GM12891 (cell line): ENCODE data around the gene SPAG17.

Source experiments
- DNase-seq: peaks from one replicate; pipeline ENCODE4 v3.0.0; 2011; ENCODE audit warnings: low spot score; ENCODE audit not compliant: insufficient read length
- FAIRE-seq: peaks from 2 replicates; lab custom pipeline; 2011; peaks lifted over from hg19 to GRCh38; lab: Jason Lieb, UNC
- PAX5 ChIP-seq: IDR thresholded peaks from 2 replicates; pipeline ENCODE4 v1.6.1; 2011; ENCODE audit warnings: low read length, moderate library complexity, mild to moderate bottlenecking; ENCODE audit not compliant: insufficient read depth, severe bottlenecking
- POLR2A ChIP-seq: IDR thresholded peaks from 2 replicates; pipeline ENCODE4 v1.6.1; 2011; ENCODE audit warnings: low read depth, low read length, control low read depth
- POLR2AphosphoS5 ChIP-seq: IDR thresholded peaks from 2 replicates; pipeline ENCODE4 v1.6.1; 2011; ENCODE audit warnings: low read depth, low read length, control low read depth
- POU2F2 ChIP-seq: IDR thresholded peaks from 2 replicates; pipeline ENCODE4 v1.6.1; 2011; ENCODE audit warnings: low read depth, mild to moderate bottlenecking, control low read depth, low read length, moderate library complexity
- SPI1 ChIP-seq: IDR thresholded peaks from 2 replicates; pipeline ENCODE4 v1.6.1; 2011; ENCODE audit warnings: low read depth, low read length, control low read depth
- TAF1 ChIP-seq: IDR thresholded peaks from 2 replicates; pipeline ENCODE4 v1.6.1; 2011; ENCODE audit warnings: low read depth, low read length, control low read depth

SPAG17 gene

GRCh38 chr1:118183586-118183985, 1.4 kb downstream of the SPAG17 start:
- no peak for FAIRE-seq
- TF ChIP-seq TAF1 (no peak), SPI1 (no peak), PAX5 (no peak), POU2F2 (no peak), POLR2AphosphoS5 (no peak), POLR2A (no peak)

GRCh38 chr1:118177998-118178397, 7.0 kb downstream of the SPAG17 start:
- TF ChIP-seq POLR2AphosphoS5 (no peak), POLR2A (no peak), SPI1 (no peak), POU2F2 (no peak), PAX5 (no peak), TAF1 (no peak)
- FAIRE-seq: no peak
- no peak for DNase-seq

More at GRCh38 chr1:118183586-118183985, 1.4 kb downstream of the SPAG17 start:
- no peak for DNase-seq

DNA sequence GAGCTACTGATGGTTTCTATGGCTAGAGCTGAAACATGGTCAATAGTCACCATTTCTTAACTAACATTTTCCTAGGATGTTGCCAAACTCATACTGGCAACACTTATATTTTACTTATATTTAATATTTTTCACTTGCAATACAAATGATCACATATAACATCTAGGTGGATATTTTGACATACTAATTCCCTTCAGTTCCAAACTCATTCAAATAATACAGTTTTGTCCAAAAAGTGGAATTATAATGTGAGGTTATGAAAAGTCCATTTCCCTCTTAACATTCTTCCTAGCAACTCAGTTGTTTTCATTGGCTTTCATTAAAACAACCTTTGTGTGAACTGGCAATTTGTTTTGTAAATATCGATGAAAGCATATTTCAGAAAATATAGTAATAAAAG, 16.0 kb downstream of the SPAG17 start:
- DNase-seq: no peak
- TF ChIP-seq POLR2AphosphoS5 (no peak), TAF1 (no peak), PAX5 (no peak), SPI1 (no peak)
- FAIRE-seq: no peak

DNA sequence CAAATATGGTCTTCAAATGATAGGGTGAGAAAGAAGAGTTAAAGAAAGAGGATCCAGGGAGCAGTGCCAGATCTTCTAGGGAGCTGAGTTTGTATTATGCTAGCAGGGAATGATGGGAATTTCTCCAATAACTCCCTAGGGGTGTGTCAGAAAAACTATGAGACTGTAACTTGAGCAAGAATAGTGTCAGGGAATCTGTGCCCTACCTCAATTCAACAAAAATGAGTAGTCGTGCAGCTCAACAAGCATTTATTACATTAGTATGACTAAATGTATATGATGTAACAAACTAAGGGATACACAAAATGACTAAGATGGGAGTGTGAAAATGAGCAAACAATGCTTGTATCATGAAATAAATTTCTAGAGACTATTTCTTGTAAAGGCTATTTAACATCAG, 24.2 kb downstream of the SPAG17 start:
- no peak for FAIRE-seq
- TF ChIP-seq TAF1 (no peak), PAX5 (no peak), POU2F2 (no peak), SPI1 (no peak)
- DNase-seq: no peak

- DNase-seq (no peak), FAIRE-seq (no peak)
- TF ChIP-seq POLR2A: no peak
- no peak for TF ChIP-seq TAF1
- no peak for TF ChIP-seq PAX5
Measured at GRCh38 chr1:118159569-118159968, 25.5 kb downstream of the SPAG17 start.

- FAIRE-seq (no peak), DNase-seq (no peak)
- TF ChIP-seq POLR2A (no peak), POU2F2 (no peak), PAX5 (no peak), POLR2AphosphoS5 (no peak), SPI1 (no peak), TAF1 (no peak)
Measured at GRCh38 chr1:118158924-118159323, 26.1 kb downstream of the SPAG17 start.

- no peak for TF ChIP-seq POLR2A
- TF ChIP-seq PAX5: no peak
- no peak for TF ChIP-seq SPI1
- TF ChIP-seq POLR2AphosphoS5: no peak
- no peak for TF ChIP-seq TAF1
- no peak for TF ChIP-seq POU2F2
- no peak for DNase-seq
- no peak for FAIRE-seq
Measured at GRCh38 chr1:118157506-118157905, 27.5 kb downstream of the SPAG17 start.

DNA sequence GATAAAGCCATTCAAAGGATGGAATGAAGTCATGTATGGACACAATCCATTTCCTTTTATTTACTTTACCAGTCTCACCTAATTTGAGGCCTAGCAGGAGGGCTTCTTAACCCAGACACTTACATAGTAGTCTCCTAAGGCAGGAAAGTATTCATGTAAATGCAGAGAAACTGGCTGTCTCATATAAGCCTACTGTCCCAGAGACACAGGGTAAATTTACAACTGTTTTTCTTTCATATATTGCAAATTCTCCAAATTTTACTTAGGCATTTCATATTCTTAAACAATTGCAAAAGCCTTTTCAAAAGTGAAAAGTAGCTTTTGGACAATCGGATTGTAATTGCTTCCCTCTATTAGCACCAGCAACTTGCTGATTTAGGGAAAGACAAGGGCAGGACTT, 29.9 kb downstream of the SPAG17 start:
- no peak for FAIRE-seq
- TF ChIP-seq TAF1 (no peak), SPI1 (no peak), POU2F2 (no peak), POLR2AphosphoS5 (no peak)
- no peak for DNase-seq

GRCh38 chr1:118154220-118154619, 30.8 kb downstream of the SPAG17 start:
- FAIRE-seq (no peak), DNase-seq (no peak)
- TF ChIP-seq POU2F2 (no peak), TAF1 (no peak), SPI1 (no peak), POLR2A (no peak), POLR2AphosphoS5 (no peak), PAX5 (no peak)

DNA sequence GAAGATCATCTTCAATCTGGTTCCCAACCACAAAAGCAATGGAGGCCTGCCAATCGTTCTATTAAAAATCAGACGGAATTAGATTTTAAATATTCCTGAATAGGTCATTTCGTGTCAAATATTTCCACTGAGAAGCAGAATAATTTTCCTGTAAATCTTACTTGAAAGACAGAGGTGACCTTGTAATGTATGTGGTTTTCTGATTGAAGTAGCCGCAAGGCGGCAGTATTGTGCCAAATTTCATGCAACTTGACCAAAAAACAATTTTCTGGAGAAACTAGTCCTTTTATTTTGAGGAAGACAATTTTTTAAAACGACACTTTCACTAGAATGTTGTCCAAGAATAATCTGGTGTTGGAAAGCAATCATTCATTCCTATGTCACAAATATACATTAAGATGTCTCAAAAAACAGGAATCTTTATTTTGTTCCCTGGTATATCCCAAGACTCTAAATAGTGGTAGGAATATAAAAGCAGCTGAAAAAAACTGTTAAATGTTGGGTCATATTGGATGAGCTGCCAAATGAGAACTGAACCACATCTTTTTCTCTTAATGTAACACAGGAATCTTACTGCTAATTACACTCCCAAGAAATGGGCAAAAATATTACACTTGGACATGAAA, 33.6 kb downstream of the SPAG17 start:
- no peak for TF ChIP-seq POLR2A
- no peak for TF ChIP-seq SPI1
- no peak for TF ChIP-seq POU2F2
- TF ChIP-seq POLR2AphosphoS5: no peak
- TF ChIP-seq TAF1: no peak
- no peak for TF ChIP-seq PAX5
- DNase-seq (no peak), FAIRE-seq (peak; percentile 16)
